AG09319 (cell line): ENCODE measurements around the gene CLDN2.
"Not testable (repeated sequence)": the region's sequence is repeated elsewhere in the genome, so short reads cannot be mapped to it uniquely, and the experiment has no call there.

ENCODE experiments used
- DNase-seq: peaks from one replicate; pipeline ENCODE4 v3.0.0-alpha.2; 2010; ENCODE audit warnings: low read depth; ENCODE audit errors: extremely low read depth
- CTCF ChIP-seq: IDR thresholded peaks from 2 replicates; pipeline ENCODE4 v1.5.1; 2011; ENCODE audit warnings: low read depth, mild to moderate bottlenecking, inconsistent platforms, low read length, moderate library complexity

CLDN2 gene

GRCh38 chrX:106919932-106920452 is at the start of gene CLDN2:
Gene CLDN2, plus strand, starts transcription at chrX:106920402. Its CDS starts 7,827 bp downstream, at chrX:106928229.
- no peak for DNase-seq

GRCh38 chrX:106872796-106873195 is 47.4 kb upstream of the CLDN2 start:
- DNase-seq, result not testable (repeated sequence)

More at GRCh38 chrX:106919932-106920452, at the start of gene CLDN2:
- no peak for TF ChIP-seq CTCF

- DNase-seq, result no peak
- peak; percentile 59 for TF ChIP-seq CTCF
Measured at GRCh38 chrX:106874075-106874474, 46.1 kb upstream of the CLDN2 start.

- no peak for TF ChIP-seq CTCF
- no peak for DNase-seq
Measured at GRCh38 chrX:106875151-106875550, 45.1 kb upstream of the CLDN2 start.

- no peak for DNase-seq
- TF ChIP-seq CTCF, result no peak
Measured at GRCh38 chrX:106889468-106889867, 30.7 kb upstream of the CLDN2 start.

- no peak for TF ChIP-seq CTCF
- DNase-seq, result no peak
Measured at GRCh38 chrX:106891762-106892460, 28.3 kb upstream of the CLDN2 start.

GRCh38 chrX:106894392-106894909 is 25.8 kb upstream of the CLDN2 start:
- peak; percentile 46 for DNase-seq
- peak; percentile 94 for TF ChIP-seq CTCF
